HepG2 (cell line): ENCODE data around the gene GARS1. TPM values are rescaled to one million over a fixed set of nuclear protein-coding genes. Genes with fewer than 3 reads are reported as not detected.
A peak's percentile ranks its signal among the peaks of the same experiment; 100 is the strongest.

ENCODE experiments used
- AKNA ChIP-seq: sonication (generic); formaldehyde crosslinking; IDR thresholded peaks from 2 replicates; pipeline ENCODE4 v1.4.0; 2020; ENCODE audit warnings: missing genetic modification reagents, borderline replicate concordance
- EED ChIP-seq: sonication (generic); formaldehyde crosslinking; IDR thresholded peaks from 2 replicates; pipeline ENCODE4 v1.5.0; 2020; ENCODE audit warnings: mild to moderate bottlenecking, missing genetic modification reagents
- GLMP ChIP-seq: sonication (generic); formaldehyde crosslinking; IDR thresholded peaks from 2 replicates; pipeline ENCODE4 v1.9.0; 2021; ENCODE audit warnings: missing genetic modification reagents, mild to moderate bottlenecking, borderline replicate concordance
- IRF2 ChIP-seq: IDR thresholded peaks from 2 replicates; pipeline ENCODE4 v1.6.1; 2018; ENCODE audit warnings: missing genetic modification reagents, missing compliant biosample characterization
- KAT8 ChIP-seq: IDR thresholded peaks from 2 replicates; pipeline ENCODE4 v1.6.1; 2016; ENCODE audit warnings: missing genetic modification reagents, missing compliant biosample characterization
- MBD4 ChIP-seq: IDR thresholded peaks from 2 replicates; pipeline ENCODE4 v1.6.1; 2012; ENCODE audit warnings: low read length, inconsistent platforms, borderline replicate concordance
- SP5 ChIP-seq: IDR thresholded peaks from 2 replicates; pipeline ENCODE4 v1.6.1; 2016; ENCODE audit warnings: low read depth, borderline replicate concordance
- SRY ChIP-seq: sonication (generic); formaldehyde crosslinking; IDR thresholded peaks from 2 replicates; pipeline ENCODE4 v1.8.0; 2022; ENCODE audit warnings: mild to moderate bottlenecking, missing genetic modification reagents
- TFDP1 ChIP-seq: IDR thresholded peaks from 2 replicates; pipeline ENCODE4 v1.6.1; 2016; ENCODE audit warnings: missing compliant biosample characterization, missing genetic modification reagents, borderline replicate concordance
- TOE1 ChIP-seq: sonication (generic); formaldehyde crosslinking; IDR thresholded peaks from 2 replicates; pipeline ENCODE4 v1.4.0; 2020; ENCODE audit warnings: mild to moderate bottlenecking, missing genetic modification reagents
- U2AF1 ChIP-seq: fragments of 200-400 bp; formaldehyde crosslinking; optimal IDR thresholded peaks from 2 replicates; pipeline ENCODE3; 2017; ENCODE audit warnings: mild to moderate bottlenecking, low read depth, low read length
- ZBTB7B ChIP-seq: sonication (generic); formaldehyde crosslinking; IDR thresholded peaks from 2 replicates; pipeline ENCODE4 v1.4.0; 2020; ENCODE audit warnings: missing genetic modification reagents
- ZNF414 ChIP-seq: sonication (generic); formaldehyde crosslinking; IDR thresholded peaks from 2 replicates; pipeline ENCODE4 v1.5.0; 2020; ENCODE audit warnings: missing genetic modification reagents
- ZNF572 ChIP-seq: sonication (generic); formaldehyde crosslinking; IDR thresholded peaks from 2 replicates; pipeline ENCODE4 v1.5.1; 2020; ENCODE audit warnings: mild to moderate bottlenecking, missing genetic modification reagents
- ZNF646 ChIP-seq: sonication (generic); formaldehyde crosslinking; IDR thresholded peaks from 2 replicates; pipeline ENCODE4 v1.9.0; 2021; ENCODE audit warnings: mild to moderate bottlenecking, missing genetic modification reagents
- polyA plus RNA-seq, 8 experiments: library from polyadenylated mRNA; depleted of rRNA in 3 of 8; stranded (reverse) in 7 of 8; unstranded in 1 of 8; fragments of >200 nt; fragmentation: Illumina TruSeq in 4 of 8; extraction: Trizol in 4 of 8; gene quantifications; 2 replicates each; pipeline versions ENCODE4 v1.2.1 to v1.2.3, GENCODE V29; 2011 to 2016; ENCODE audit warnings: low read depth in 4 of 8, missing spikeins in 1 of 8, mixed read lengths in 1 of 8; ENCODE audit not compliant: insufficient read depth in 1 of 8
- total RNA-seq, 5 experiments: library from RNA; depleted of rRNA; stranded (reverse); fragments of >200 nt; fragmentation: Illumina TruSeq; extraction: Trizol; gene quantifications; 2 replicates each; pipeline ENCODE4 v1.2.3, GENCODE V29; 2016; ENCODE audit warnings: low read depth in 1 of 5

Gene GARS1
- total and polyA plus RNA-seq, 2 of the 13 experiments (the other 11 are each of a cell fraction or from before 2014, with no cell fraction given), result 140 to 460 TPM

GRCh38 chr7:30671793-30672465, 77.3 kb downstream of the GARS1 start (continued):
- peak; percentile 57; the same call in 1 of the 2 replicates for TF ChIP-seq IRF2 (CRISPR knock-in tag)
- TF ChIP-seq U2AF1, result no peak
- TF ChIP-seq SRY (CRISPR knock-in tag), result peak; percentile 74; the same call in 1 of the 2 replicates
- no peak for TF ChIP-seq ZNF646 (CRISPR knock-in tag)
- peak; percentile 46; the same call in 1 of the 2 replicates for TF ChIP-seq SP5
- no peak for TF ChIP-seq EED
- peak; percentile 34; the same call in 1 of the 2 replicates for TF ChIP-seq ZBTB7B (CRISPR knock-in tag)
- no peak for TF ChIP-seq ZNF414 (CRISPR knock-in tag)
- TF ChIP-seq ZNF572 (CRISPR knock-in tag), result no peak
- TF ChIP-seq TOE1 (CRISPR knock-in tag), result no peak
- TF ChIP-seq MBD4, result no peak
- peak; percentile 67 for TF ChIP-seq KAT8
- TF ChIP-seq AKNA (CRISPR knock-in tag), result no peak
- 0 out of 2 replicates have a peak, but pooled peaks have one; percentile 91 for TF ChIP-seq GLMP
- TF ChIP-seq TFDP1 (CRISPR knock-in tag), result no peak
